HepG2 (cell line): ENCODE results near the gene ZNF547. TPM values are rescaled to one million over a fixed set of nuclear protein-coding genes. Genes with fewer than 3 reads are reported as not detected.
A peak's percentile ranks its signal among the peaks of the same experiment; 100 is the strongest.

Source experiments
- FOXK2 ChIP-seq: fragments of 450-650 bp; IDR thresholded peaks from 2 replicates; pipeline ENCODE4 v1.6.1; 2016
- GZF1 ChIP-seq: sonication (generic); formaldehyde crosslinking; IDR thresholded peaks from 2 replicates; pipeline ENCODE4 v1.5.1; 2020; ENCODE audit warnings: mild to moderate bottlenecking, missing genetic modification reagents
- KMT2A ChIP-seq: sonication (generic); formaldehyde crosslinking; IDR thresholded peaks from 2 replicates; pipeline ENCODE4 v1.4.0; 2020; ENCODE audit warnings: missing genetic modification reagents
- PHF21A ChIP-seq: sonication (generic); formaldehyde crosslinking; IDR thresholded peaks from 2 replicates; pipeline ENCODE4 v1.5.0; 2020; ENCODE audit warnings: mild to moderate bottlenecking, missing genetic modification reagents
- RBM22 ChIP-seq: fragments of 200-400 bp; formaldehyde crosslinking; optimal IDR thresholded peaks from 2 replicates; pipeline ENCODE3; 2017; ENCODE audit warnings: mild to moderate bottlenecking, low read length, moderate library complexity
- SIN3A ChIP-seq: IDR thresholded peaks from 2 replicates; pipeline ENCODE4 v1.6.1; 2011; ENCODE audit warnings: low read depth, mild to moderate bottlenecking, control low read depth, low read length, borderline replicate concordance
- SP4 ChIP-seq: sonication (generic); formaldehyde crosslinking; IDR thresholded peaks from 2 replicates; pipeline ENCODE4 v1.8.1; 2023; ENCODE audit warnings: mild to moderate bottlenecking, missing genetic modification reagents
- U2AF1 ChIP-seq: fragments of 200-400 bp; formaldehyde crosslinking; optimal IDR thresholded peaks from 2 replicates; pipeline ENCODE3; 2017; ENCODE audit warnings: mild to moderate bottlenecking, low read depth, low read length
- ZBTB38 ChIP-seq: sonication (generic); formaldehyde crosslinking; IDR thresholded peaks from 2 replicates; pipeline ENCODE4 v1.5.1; 2020; ENCODE audit warnings: mild to moderate bottlenecking, missing genetic modification reagents
- ZMAT3 ChIP-seq: sonication (generic); formaldehyde crosslinking; conservative IDR thresholded peaks from 2 replicates; pipeline ENCODE4 v1.7.0; 2021; ENCODE audit warnings: missing genetic modification reagents
- ZNF543 ChIP-seq: sonication (generic); formaldehyde crosslinking; IDR thresholded peaks from 2 replicates; pipeline ENCODE4 v1.4.0; 2020; ENCODE audit warnings: mild to moderate bottlenecking, missing genetic modification reagents
- ZNF772 ChIP-seq: sonication (generic); formaldehyde crosslinking; IDR thresholded peaks from 2 replicates; pipeline ENCODE4 v1.5.0; 2020; ENCODE audit warnings: mild to moderate bottlenecking, missing genetic modification reagents
- polyA plus RNA-seq, 8 experiments: library from polyadenylated mRNA; depleted of rRNA in 3 of 8; stranded (reverse) in 7 of 8; unstranded in 1 of 8; fragments of >200 nt; fragmentation: Illumina TruSeq in 4 of 8; extraction: Trizol in 4 of 8; gene quantifications; 2 replicates each; pipeline versions ENCODE4 v1.2.1 to v1.2.3, GENCODE V29; 2011 to 2016; ENCODE audit warnings: low read depth in 4 of 8, missing spikeins in 1 of 8, mixed read lengths in 1 of 8; ENCODE audit not compliant: insufficient read depth in 1 of 8
- total RNA-seq, 5 experiments: library from RNA; depleted of rRNA; stranded (reverse); fragments of >200 nt; fragmentation: Illumina TruSeq; extraction: Trizol; gene quantifications; 2 replicates each; pipeline ENCODE4 v1.2.3, GENCODE V29; 2016; ENCODE audit warnings: low read depth in 1 of 5
- TF ChIP-seq, protein P1 (sequence below): sonication (generic); formaldehyde crosslinking; IDR thresholded peaks from 2 replicates; pipeline ENCODE4 v1.4.0; 2020; ENCODE audit warnings: missing genetic modification reagents
- TF ChIP-seq, protein P2 (sequence below): sonication (generic); formaldehyde crosslinking; IDR thresholded peaks from 2 replicates; pipeline ENCODE4 v1.8.0; 2022; ENCODE audit warnings: low read depth, missing genetic modification reagents
- TF ChIP-seq, protein P3 (sequence below): sonication (generic); formaldehyde crosslinking; IDR thresholded peaks from 2 replicates; pipeline ENCODE4 v1.4.0; 2020; ENCODE audit warnings: missing genetic modification reagents
- TF ChIP-seq, protein P4 (sequence below): IDR thresholded peaks from 2 replicates; pipeline ENCODE4 v1.6.1; 2016; ENCODE audit warnings: missing compliant biosample characterization, missing genetic modification reagents, borderline replicate concordance
- TF ChIP-seq, protein P5 (sequence below): fragments of 450-650 bp; IDR thresholded peaks from 2 replicates; pipeline ENCODE4 v1.6.1; 2017
- TF ChIP-seq, protein P6 (sequence below): sonication (generic); formaldehyde crosslinking; IDR thresholded peaks from 2 replicates; pipeline ENCODE4 v1.5.0; 2020; ENCODE audit warnings: missing genetic modification reagents

The ZNF547 gene
- total and polyA plus RNA-seq, 2 of the 13 experiments (the other 11 are each of a cell fraction or from before 2014, with no cell fraction given): 2.0 to 2.6 TPM

DNA sequence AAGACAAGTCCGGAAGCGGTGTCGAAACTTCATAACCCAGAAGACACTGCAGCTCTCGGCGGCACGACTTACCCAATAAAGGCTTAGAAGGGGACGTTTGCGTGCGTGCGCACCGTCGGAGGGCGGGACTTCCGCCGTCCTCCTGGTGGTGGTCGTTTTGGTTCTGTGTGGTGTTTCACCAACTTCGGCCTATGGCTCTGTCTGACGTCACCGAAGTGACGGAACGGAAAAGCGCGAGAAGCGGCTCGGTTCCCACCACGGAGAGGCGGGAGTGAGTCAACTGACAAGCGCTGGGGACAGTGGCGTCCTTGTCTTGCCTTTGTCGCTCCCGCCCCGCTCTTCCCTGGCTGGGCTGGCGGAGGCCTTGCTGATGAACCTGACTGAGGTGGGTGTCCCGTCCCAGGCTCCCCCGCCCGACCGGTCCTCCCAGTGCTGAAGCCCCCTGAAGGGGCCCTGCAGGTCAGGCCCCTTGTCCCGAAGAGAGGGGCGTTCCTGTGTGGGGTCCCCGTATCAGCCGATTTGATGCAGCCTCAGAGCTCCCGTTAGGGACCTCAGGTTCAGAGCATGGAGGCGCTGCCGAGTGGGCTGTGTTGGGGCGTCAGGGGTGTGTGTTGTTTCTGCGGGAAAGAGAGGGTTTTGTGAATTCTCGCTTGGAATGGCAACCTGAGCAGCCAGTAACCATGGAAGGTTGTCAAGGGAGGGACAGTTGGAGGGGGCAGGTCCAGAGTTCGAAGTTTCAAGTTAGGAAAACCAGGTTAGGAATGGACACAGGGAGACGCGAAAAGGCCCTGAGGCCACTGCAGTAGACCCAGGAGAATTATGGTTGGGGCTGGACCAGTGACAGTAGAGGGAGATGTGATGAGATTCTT is 26.6 kb downstream of the ZNF547 start, which contains the start of gene ZNF548 (continued):
- TF ChIP-seq, protein P1, sequence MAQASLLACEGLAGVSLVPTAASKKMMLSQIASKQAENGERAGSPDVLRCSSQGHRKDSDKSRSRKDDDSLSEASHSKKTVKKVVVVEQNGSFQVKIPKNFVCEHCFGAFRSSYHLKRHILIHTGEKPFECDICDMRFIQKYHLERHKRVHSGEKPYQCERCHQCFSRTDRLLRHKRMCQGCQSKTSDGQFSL (CRISPR knock-in tag): no peak
- no peak; the same call in 1 of the 2 replicates for TF ChIP-seq ZBTB38
- TF ChIP-seq ZNF772 (CRISPR knock-in tag): 0 out of 2 replicates have a peak, but pooled peaks have one; percentile 27
- no peak; the same call in 1 of the 2 replicates for TF ChIP-seq SP4 (CRISPR knock-in tag)
- TF ChIP-seq, protein P2, sequence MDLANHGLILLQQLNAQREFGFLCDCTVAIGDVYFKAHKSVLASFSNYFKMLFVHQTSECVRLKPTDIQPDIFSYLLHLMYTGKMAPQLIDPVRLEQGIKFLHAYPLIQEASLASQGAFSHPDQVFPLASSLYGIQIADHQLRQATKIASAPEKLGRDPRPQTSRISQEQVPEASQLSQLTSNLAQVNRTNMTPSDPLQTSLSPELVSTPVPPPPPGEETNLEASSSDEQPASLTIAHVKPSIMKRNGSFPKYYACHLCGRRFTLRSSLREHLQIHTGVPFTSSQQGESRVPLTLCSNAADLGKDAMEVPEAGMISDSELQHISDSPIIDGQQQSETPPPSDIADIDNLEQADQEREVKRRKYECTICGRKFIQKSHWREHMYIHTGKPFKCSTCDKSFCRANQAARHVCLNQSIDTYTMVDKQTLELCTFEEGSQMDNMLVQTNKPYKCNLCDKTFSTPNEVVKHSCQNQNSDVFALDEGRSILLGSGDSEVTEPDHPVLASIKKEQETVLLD: no peak
- peak; percentile 65; the same call in 1 of the 2 replicates for TF ChIP-seq FOXK2
- no peak; the same call in 1 of the 2 replicates for TF ChIP-seq KMT2A (CRISPR knock-in tag)
- TF ChIP-seq PHF21A (CRISPR knock-in tag): no peak
- TF ChIP-seq GZF1 (CRISPR knock-in tag): 0 out of 2 replicates have a peak, but pooled peaks have one; percentile 73
- TF ChIP-seq ZNF543 (CRISPR knock-in tag): no peak; the same call in 1 of the 2 replicates
- TF ChIP-seq, protein P3, sequence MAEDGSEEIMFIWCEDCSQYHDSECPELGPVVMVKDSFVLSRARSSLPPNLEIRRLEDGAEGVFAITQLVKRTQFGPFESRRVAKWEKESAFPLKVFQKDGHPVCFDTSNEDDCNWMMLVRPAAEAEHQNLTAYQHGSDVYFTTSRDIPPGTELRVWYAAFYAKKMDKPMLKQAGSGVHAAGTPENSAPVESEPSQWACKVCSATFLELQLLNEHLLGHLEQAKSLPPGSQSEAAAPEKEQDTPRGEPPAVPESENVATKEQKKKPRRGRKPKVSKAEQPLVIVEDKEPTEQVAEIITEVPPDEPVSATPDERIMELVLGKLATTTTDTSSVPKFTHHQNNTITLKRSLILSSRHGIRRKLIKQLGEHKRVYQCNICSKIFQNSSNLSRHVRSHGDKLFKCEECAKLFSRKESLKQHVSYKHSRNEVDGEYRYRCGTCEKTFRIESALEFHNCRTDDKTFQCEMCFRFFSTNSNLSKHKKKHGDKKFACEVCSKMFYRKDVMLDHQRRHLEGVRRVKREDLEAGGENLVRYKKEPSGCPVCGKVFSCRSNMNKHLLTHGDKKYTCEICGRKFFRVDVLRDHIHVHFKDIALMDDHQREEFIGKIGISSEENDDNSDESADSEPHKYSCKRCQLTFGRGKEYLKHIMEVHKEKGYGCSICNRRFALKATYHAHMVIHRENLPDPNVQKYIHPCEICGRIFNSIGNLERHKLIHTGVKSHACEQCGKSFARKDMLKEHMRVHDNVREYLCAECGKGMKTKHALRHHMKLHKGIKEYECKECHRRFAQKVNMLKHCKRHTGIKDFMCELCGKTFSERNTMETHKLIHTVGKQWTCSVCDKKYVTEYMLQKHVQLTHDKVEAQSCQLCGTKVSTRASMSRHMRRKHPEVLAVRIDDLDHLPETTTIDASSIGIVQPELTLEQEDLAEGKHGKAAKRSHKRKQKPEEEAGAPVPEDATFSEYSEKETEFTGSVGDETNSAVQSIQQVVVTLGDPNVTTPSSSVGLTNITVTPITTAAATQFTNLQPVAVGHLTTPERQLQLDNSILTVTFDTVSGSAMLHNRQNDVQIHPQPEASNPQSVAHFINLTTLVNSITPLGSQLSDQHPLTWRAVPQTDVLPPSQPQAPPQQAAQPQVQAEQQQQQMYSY (CRISPR knock-in tag): peak; percentile 87
- TF ChIP-seq, protein P4, sequence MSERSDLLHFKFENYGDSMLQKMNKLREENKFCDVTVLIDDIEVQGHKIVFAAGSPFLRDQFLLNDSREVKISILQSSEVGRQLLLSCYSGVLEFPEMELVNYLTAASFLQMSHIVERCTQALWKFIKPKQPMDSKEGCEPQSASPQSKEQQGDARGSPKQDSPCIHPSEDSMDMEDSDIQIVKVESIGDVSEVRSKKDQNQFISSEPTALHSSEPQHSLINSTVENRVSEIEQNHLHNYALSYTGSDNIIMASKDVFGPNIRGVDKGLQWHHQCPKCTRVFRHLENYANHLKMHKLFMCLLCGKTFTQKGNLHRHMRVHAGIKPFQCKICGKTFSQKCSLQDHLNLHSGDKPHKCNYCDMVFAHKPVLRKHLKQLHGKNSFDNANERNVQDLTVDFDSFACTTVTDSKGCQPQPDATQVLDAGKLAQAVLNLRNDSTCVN (CRISPR knock-in tag): peak; percentile 44; the same call in 1 of the 2 replicates
- no peak for TF ChIP-seq RBM22
- TF ChIP-seq, protein P5, sequence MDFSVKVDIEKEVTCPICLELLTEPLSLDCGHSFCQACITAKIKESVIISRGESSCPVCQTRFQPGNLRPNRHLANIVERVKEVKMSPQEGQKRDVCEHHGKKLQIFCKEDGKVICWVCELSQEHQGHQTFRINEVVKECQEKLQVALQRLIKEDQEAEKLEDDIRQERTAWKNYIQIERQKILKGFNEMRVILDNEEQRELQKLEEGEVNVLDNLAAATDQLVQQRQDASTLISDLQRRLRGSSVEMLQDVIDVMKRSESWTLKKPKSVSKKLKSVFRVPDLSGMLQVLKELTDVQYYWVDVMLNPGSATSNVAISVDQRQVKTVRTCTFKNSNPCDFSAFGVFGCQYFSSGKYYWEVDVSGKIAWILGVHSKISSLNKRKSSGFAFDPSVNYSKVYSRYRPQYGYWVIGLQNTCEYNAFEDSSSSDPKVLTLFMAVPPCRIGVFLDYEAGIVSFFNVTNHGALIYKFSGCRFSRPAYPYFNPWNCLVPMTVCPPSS: no peak
- TF ChIP-seq, protein P6, sequence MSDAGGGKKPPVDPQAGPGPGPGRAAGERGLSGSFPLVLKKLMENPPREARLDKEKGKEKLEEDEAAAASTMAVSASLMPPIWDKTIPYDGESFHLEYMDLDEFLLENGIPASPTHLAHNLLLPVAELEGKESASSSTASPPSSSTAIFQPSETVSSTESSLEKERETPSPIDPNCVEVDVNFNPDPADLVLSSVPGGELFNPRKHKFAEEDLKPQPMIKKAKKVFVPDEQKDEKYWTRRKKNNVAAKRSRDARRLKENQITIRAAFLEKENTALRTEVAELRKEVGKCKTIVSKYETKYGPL (CRISPR knock-in tag): no peak
- TF ChIP-seq U2AF1: no peak
- TF ChIP-seq SIN3A: peak; percentile 76
- no peak; the same call in 1 of the 2 replicates for TF ChIP-seq ZMAT3
